AG09319 (cell line): ENCODE measurements around the gene DGCR2.
"Not testable (repeated sequence)": the region's sequence is repeated elsewhere in the genome, so short reads cannot be mapped to it uniquely, and the experiment has no call there.

Experiments
- DNase-seq: peaks from one replicate; pipeline ENCODE4 v3.0.0-alpha.2; 2010; ENCODE audit warnings: low read depth; ENCODE audit errors: extremely low read depth
- CTCF ChIP-seq: IDR thresholded peaks from 2 replicates; pipeline ENCODE4 v1.5.1; 2011; ENCODE audit warnings: low read depth, mild to moderate bottlenecking, inconsistent platforms, low read length, moderate library complexity

The DGCR2 gene

GRCh38 chr22:19029113-19030103 lies 92.8 kb downstream of the DGCR2 start:
- not testable (repeated sequence) for DNase-seq

DNA sequence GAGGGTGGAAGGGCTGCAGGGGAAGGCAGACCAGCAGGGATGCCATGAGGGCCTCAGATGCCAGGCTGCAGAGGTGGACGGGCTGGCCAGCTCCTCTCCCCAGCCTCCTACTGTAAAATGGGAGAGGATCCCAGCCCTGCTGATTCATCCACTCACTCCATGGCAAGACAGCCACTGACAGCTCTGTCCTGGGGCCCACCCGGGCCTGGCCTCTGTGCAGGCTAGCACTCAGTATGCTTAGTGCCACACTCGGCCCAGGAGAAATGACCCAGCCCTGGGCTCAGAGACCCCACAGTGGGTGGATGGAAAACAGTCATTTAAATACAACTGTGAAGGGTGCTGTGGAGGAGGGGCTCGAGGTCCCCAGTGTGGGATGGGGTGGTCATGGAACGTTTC lies 94.2 kb downstream of the DGCR2 start:
- not testable (repeated sequence) for DNase-seq

- DNase-seq: not testable (repeated sequence)
Measured at GRCh38 chr22:19027371-19028059, 94.7 kb downstream of the DGCR2 start.

GRCh38 chr22:19026080-19026479 lies 96.1 kb downstream of the DGCR2 start:
- not testable (repeated sequence) for DNase-seq

GRCh38 chr22:19024956-19025489 lies 97.2 kb downstream of the DGCR2 start:
- DNase-seq: not testable (repeated sequence)

DNA sequence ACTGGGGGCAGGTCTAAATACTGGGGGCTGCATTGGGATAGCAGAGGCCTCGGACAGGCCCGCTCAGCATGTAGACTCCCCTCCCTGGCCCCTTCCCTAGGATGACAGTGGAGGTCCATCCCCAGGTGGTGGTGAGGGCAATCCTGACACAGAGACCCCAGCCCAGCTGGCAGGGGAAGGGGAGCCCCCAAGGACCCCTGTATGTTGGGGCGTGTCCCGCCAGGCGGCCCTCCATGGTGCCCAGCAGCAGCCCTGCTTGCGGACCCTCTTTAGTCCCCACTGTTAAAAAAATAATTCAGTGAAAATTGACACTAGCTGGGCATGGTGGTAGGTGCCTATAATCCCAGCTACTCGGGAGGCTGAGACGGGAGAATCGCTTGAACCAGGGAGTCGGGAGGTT lies 98.3 kb downstream of the DGCR2 start:
- not testable (repeated sequence) for DNase-seq

DNA sequence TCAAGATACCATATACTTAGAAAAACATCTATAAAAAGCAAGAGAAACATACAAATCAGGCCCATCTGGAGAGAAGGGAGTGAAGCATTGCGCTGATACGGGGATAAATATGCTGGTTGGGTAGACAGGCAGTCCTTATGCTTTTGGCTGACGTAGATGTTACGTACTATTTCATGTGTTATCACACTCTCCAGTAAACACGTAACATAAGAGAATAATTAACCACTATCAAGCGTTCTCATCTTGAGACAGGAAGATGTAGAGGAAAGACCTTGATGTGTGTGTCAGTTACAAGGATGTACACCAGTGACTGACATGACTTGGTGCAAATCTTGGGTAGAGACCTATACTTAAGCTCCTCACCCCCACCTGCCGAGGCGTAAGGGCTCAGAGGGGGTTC lies 99.5 kb downstream of the DGCR2 start:
- DNase-seq: no peak
- TF ChIP-seq CTCF: no peak

GRCh38 chr22:19019679-19020032 lies 102.6 kb downstream of the DGCR2 start:
- no peak for TF ChIP-seq CTCF
- DNase-seq: no peak

GRCh38 chr22:19019029-19019678 lies 103.1 kb downstream of the DGCR2 start:
- TF ChIP-seq CTCF: no peak
- no peak for DNase-seq

DNA sequence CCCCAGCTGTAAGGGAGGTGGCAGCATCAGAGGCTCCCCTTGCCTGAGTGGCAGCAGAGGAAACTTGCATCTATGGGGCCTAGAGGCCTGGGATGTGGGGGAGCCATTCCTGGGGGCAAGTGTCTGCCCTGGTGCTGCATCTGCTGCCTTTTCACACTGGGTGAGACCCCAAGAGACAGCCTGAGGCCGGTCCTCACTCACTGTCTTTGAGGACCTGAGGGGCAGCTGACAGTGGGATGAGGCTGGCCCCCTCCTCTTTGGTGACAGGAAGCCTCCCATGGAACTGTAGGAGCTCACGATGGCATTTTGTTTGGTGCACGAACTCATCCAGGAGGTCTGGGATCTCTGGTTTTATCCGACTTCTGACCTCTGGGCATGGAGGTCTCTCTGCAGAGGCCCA lies 104.0 kb downstream of the DGCR2 start:
- no peak for TF ChIP-seq CTCF
- no peak for DNase-seq
